Retinal pigment epithelial cell (primary cell): ENCODE data around the gene OTULIN.

Experiments used
- DNase-seq: peaks from one replicate; pipeline ENCODE4 v3.0.0-alpha.2; 2010; ENCODE audit warnings: low read depth
- H3K4me3 ChIP-seq: 2 replicates; pipeline ENCODE4 v1.5.1; 2011; ENCODE audit warnings: mild to moderate bottlenecking, low read length, control low read depth, moderate library complexity
- CTCF ChIP-seq: conservative IDR thresholded peaks from 2 replicates; pipeline ENCODE4 v1.5.1; 2011; ENCODE audit warnings: low read depth, low read length, control low read depth, inconsistent platforms

The OTULIN gene

GRCh38 chr5:14668181-14668591 lies 3.7 kb downstream of the OTULIN start:
- DNase-seq = no peak
- no peak overlapping the region for H3K4me3 ChIP-seq
- no peak for TF ChIP-seq CTCF

GRCh38 chr5:14669415-14669814 lies 4.9 kb downstream of the OTULIN start:
- no peak overlapping the region for H3K4me3 ChIP-seq
- DNase-seq = no peak
- TF ChIP-seq CTCF = no peak

DNA sequence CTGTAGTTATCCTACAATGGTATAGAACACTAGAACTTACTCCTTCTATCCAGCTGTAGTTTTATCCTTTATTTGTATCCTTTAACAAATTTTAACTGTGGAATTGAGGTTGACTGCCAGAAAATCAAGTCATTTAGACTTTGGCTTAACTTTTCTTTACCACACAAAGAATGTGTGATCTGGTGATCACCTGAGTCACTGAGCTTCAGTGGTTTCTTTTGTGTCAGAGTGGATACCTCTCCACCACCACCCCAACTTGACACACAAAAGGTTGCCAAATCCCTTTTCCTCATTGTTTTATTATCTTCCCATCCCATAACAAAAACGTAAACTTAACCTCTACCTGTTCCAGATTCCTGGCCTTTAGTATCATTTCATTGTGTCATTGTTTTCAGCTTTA lies 5.5 kb downstream of the OTULIN start:
- no peak for DNase-seq
- no peak for TF ChIP-seq CTCF
- no peak overlapping the region for H3K4me3 ChIP-seq

GRCh38 chr5:14671414-14671813 lies 6.9 kb downstream of the OTULIN start:
- no peak for TF ChIP-seq CTCF
- no peak for DNase-seq
- no peak overlapping the region for H3K4me3 ChIP-seq

GRCh38 chr5:14672082-14672481 lies 7.6 kb downstream of the OTULIN start:
- H3K4me3 ChIP-seq = no peak overlapping the region
- no peak for DNase-seq
- TF ChIP-seq CTCF = no peak

DNA sequence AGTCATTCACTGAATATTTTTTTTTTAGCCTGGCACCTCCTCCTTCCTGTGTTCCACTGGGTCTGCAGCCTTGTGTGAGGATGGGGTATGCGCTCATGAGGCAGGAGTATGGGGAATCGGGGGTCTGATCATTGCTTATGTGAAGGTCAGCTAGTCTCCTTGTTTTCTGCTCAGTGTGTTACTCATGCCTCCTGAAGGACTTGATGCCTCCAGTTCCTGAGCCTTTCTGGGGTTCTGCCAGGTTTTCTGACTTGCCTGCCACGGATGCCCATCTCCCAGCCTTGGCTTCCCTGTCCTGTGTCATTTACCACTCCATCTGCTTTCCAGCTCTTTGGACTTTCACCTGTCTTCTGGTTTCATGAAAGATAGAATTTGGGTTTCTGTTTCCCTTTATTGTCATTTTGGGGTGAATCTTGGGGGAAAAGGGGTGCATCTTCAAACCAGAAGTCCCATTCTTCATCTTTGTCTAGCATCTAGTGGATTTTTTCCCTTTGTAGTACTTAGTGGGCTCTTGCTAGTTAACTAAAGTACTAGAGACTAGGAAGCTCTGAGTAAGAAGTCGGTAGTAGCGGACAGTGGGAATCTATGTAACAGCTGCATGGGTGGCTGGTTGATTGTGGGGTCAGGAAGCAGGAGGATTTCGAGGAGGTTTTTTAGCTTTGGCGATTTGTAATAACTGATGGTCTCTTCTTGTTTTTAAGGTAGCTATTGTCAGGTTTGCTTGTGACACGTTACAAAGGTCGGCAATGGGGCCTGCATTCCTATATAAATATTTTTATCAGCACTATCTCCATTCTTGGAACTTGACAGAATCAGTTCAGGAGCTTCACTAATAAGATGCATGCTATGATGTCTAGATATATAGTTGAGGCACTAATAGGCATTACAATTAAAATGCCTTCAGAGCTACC lies 8.2 kb downstream of the OTULIN start:
- H3K4me3 ChIP-seq = no peak overlapping the region
- DNase-seq = no peak
- no peak for TF ChIP-seq CTCF

DNA sequence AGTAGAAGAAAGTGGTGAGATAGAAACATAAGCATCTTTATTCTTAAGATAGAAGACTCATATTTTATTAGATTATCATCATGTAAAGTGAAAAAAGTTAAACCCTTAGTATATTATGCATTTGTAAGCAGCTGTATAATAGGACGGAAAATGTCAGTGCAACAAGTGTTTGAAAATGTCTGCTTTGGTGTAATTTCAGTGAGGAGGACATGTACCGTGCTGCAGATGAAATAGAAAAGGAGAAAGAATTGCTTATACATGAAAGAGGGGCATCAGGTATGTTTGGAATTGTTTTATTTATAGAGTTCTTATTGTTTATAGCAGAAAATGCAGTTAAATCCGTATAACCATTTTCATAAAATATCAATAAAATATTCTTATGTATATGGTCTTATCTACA lies 8.9 kb downstream of the OTULIN start:
- TF ChIP-seq CTCF = no peak
- H3K4me3 ChIP-seq = no peak overlapping the region

More for the DNA sequence above, 8.9 kb downstream of the OTULIN start:
- DNase-seq = no peak
